HG02938 (cell line): ENCODE measurements around the gene ZBTB49.
"Not testable (repeated sequence)": the region's sequence is repeated elsewhere in the genome, so short reads cannot be mapped to it uniquely, and the experiment has no call there.

Source experiments
- ATAC-seq: cut with Tn5 transposase; IDR thresholded peaks from one replicate; pipeline ENCODE4 v1.9.1; 2021; ENCODE audit warnings: mild to moderate bottlenecking, moderate library complexity; ENCODE audit not compliant: unreplicated experiment

The ZBTB49 gene

DNA sequence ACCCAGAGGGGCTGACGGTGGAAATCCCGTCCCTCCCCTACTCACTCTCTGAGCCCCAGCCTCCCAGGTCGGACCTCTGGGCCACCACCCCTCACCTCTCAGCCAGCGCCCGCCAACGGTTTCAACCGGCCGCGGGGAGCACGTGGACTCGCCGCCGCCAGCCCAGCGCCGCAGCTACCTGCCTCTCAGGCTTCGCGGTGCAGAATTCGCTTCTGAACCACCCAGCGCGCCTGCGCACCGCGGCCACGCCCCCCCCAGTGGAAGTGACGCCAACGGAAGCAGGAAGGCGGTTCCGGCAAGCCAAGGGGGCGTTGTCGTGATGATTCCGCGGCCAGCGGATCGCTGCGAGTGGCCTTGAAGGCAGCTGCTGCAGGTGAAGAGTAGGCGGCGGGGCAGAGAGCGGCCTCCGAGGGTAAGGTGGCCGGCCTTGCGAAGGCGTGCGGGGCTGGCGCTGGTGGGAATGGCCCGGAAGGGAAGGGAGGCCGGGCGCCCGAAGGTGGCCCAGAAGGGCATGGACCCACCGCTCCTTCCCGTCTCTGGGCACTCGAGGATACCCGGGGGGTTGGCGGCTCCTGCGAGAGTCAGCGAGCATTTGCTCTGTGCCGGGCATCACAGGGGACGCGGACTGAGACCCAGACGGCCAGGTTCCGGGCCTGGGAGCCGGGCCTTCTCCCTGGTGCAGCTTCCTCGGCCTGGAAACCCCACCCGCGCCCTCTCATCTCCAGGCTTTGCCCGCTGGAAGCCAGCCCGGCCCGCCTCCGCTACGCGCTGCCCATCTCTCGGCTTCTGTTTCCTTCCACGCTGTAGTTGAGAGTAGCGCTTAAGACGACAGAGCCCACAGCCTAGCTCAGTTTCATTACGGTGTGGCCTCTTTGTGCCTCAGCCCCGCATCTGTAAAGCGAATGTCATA is at the start of gene ZBTB49, which contains the start of gene LYAR:
Gene ZBTB49 (plus strand): TSS at position 311 of the 910 bp plus-strand sequence. CDS start 9,695 bp downstream, outside the sequence.
Gene LYAR (minus strand): TSS at position 214 of the 910 bp plus-strand sequence. CDS start 6,412 bp downstream, outside the sequence.
- peak; percentile 88 for ATAC-seq

- no peak for ATAC-seq
Observed at GRCh38 chr4:4245172-4245571, 44.9 kb upstream of the ZBTB49 start.

DNA sequence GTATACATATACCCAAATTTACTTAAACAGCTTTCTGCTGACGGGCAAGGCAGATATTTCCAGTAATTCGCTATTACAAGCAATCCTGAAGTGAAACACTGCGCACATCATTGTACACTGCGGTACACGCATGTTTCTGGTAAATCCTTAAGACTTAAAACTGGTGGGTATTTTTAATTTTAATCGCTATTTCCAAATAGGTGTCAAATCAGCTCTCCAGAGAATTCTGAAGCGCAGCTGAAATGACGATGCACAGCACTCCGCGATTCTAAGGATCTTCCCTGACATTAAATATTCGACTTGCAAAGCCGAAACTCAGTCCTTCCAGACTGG is 42.4 kb upstream of the ZBTB49 start:
- ATAC-seq = peak; percentile 31

DNA sequence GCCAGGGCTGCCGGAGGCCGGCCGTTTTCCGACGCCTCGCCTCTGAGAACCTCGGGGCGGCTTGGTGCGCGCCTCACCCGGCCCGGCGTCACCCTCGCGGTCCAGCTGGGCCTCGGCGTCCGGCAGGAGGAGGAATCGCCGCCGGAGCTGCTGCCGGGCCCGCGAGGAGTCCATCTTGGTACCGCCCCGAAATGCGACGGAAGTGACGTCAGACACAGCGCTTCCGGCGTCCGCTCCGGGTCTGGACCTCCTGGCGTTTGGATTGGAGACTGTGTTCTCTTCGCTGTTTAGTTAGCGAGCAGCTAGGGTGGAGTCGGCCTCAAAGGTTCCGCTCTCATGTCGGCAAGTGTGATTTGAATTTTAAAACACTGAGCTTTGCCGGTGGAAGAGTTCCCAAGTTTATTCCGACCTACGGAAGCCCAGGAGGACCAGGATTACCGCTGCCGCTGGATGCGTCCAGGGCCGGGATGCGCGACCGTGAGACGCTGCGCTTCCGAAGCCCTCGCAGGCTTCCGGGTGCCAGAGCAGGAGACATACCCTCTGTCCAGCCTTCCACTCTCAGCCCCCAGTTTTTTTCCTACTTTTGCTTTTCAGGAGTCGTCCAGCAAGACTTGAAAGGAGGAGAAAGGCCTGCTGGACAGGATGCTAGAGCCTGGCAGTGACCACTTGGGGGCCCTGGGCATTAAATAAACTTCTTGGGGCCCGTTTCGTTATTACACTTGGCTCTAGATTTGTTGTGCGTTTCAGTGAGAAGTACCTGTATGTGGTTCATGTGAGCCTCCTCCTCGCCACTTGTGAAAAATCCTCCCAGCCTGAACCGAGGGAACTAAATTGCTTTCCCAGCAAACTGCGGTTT is 41.8 kb upstream of the ZBTB49 start, which contains the start of gene TMEM128:
Gene TMEM128 (minus strand): TSS at position 195 of the 856 bp plus-strand sequence. CDS start 21 bp downstream, at position 174.
- ATAC-seq = peak; percentile 98

- no peak for ATAC-seq
Observed at GRCh38 chr4:4248885-4249203, 41.2 kb upstream of the ZBTB49 start.

DNA sequence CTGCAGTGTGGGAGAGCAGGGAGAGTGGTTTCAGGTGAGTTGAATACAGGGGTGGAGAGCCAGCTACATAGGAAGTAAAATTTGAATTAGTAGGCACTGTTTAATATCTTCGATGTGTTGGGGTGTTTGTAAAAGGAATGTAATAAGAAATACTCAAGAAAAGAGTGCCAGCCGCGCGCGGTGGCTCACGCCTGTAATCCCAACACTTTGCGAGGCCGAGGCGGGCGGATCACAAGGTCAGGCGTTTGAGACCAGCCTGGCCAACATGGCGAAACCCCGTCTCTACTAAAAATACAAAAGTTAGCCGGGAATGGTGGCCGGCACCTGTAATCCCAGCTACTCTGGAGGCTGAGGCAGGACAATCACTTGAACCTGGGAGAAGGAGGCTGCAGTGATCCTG is 40.7 kb upstream of the ZBTB49 start:
- ATAC-seq = not testable (repeated sequence)

- ATAC-seq = no peak
Observed at GRCh38 chr4:4249866-4250265, 40.2 kb upstream of the ZBTB49 start.

GRCh38 chr4:4254199-4254598 is 35.9 kb upstream of the ZBTB49 start:
- ATAC-seq = no peak

DNA sequence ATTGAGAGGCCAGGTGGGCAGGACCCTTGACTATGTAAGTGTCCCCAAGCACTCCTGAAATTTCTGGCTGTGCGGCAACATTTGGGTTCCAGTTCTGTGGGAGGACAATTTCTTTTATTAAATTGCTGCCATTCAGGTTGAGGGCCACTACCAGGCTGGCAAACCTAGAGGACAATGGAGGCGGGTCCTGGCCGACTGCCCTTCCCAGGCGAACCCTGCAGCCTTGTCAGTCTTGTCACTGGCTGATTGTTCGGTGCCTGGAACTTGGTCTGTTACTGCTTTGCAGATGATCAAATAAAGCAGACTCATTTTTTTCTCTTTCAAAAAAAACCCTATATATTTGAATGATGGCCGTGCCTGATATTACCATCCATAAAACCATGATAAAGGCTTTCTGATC is 35.4 kb upstream of the ZBTB49 start:
- ATAC-seq = no peak

GRCh38 chr4:4256799-4257198 is 33.3 kb upstream of the ZBTB49 start:
- no peak for ATAC-seq

DNA sequence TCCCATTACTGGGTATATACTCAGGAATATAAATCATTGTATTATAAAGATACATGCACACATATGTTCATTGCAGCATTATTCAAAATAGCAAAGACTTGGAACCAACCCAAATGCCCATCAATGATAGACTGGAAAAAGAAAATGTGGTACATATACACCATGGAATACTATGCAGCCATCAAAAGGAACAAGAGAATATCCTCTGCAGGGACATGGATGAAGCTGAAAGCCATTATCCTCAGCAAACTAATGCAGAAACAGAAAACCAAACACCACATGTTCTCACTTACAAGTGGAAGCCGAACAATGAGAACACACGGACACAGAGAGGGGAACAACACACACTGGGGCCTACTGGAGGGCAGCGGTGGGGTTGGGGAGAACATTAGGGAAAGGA is 32.3 kb upstream of the ZBTB49 start:
- not testable (repeated sequence) for ATAC-seq

- no peak for ATAC-seq
Observed at GRCh38 chr4:4259484-4260100, 30.5 kb upstream of the ZBTB49 start.

- ATAC-seq = peak; percentile 81
Observed at GRCh38 chr4:4260185-4260751, 29.8 kb upstream of the ZBTB49 start.

DNA sequence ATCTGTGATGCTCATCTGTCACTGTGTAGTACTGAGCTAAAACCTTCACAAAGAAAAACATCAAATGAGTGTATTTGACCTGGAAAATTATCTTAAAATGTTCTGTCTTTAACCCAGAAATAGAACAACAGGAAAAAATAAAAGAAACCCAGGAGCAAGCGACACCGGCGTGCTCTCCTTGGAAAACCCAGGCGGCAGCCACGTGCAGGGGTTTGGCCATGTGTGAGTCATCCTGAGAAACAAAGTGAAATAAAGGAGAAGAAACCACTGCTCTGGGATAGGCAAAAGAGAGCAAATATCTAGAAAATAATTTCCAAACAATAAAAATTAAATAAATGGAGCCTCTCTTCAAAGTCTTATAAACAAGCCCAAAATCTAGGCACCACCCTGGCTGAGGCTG is 22.1 kb upstream of the ZBTB49 start:
- ATAC-seq = no peak

- no peak for ATAC-seq
Observed at GRCh38 chr4:4268776-4269175, 21.3 kb upstream of the ZBTB49 start.

- no peak for ATAC-seq
Observed at GRCh38 chr4:4269331-4269731, 20.7 kb upstream of the ZBTB49 start.

DNA sequence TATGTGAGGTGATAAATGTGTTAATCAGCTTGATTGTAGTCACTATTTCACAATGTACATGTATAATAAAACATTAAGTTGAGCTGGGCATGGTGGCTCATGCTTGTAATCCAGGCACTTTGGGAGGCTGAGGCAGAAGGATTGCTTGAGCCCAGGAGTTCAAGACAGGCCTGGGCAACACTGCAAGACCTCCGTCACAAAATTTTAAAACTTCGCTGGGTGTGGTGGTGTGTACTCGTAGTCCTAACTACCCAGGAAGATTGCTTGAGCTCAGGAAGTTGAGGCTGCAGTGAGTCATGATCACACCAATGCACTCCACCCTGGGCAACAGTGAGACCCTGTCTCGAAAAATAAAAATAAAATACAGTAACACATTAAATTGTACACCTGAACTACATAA is 20.2 kb upstream of the ZBTB49 start:
- no peak for ATAC-seq

DNA sequence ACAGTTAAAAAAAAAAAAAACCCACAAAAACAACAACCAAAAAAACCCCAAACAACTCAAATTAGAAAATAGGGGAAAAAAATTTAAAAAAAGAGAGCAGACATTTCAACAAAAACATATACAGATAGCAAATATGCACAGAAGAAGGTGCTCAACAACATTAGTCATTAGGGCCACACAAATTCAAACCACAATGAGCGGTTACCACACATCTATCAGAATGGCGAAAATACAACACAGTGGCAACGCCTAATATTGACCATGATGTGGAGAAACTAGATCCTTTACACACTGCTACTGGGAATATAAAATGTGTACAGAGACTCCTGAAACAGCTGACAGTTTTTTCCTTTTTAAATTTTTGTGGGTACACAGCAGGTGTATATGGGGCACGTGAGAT is 19.5 kb upstream of the ZBTB49 start:
- no peak for ATAC-seq

DNA sequence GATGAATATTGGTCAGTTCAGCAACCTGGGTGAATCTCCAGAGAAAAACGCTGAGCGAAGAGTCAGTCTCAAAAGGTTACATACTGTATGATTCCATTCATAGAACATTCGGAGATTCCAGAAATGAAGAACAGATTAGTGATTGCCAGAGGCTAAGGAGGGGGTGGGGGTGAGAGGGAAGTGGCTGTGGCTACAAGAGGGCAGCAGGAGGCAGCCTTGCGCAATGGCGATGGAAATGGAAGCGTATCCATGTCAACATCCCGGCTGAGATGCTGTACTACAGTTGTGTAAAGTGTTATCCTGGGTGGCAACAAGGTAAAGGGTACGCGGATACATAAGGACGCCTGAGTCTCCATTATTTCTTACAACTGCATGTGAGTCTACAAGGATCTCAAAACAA is 18.1 kb upstream of the ZBTB49 start:
- no peak for ATAC-seq

GRCh38 chr4:4274226-4274625 is 15.8 kb upstream of the ZBTB49 start:
- ATAC-seq = no peak

GRCh38 chr4:4277531-4277930 is 12.5 kb upstream of the ZBTB49 start:
- ATAC-seq = no peak
